NCI-H226 (cell line): ENCODE data around the gene SPN.
"Not testable (repeated sequence)": the region's sequence is repeated elsewhere in the genome, so short reads cannot be mapped to it uniquely, and the experiment has no call there.

Source experiments
- DNase-seq: peaks from one replicate; pipeline ENCODE4 v3.0.0-alpha.2; 2015

SPN gene

GRCh38 chr16:29678691-29679267, 15.7 kb downstream of the SPN start, which contains the start of gene QPRT:
Gene QPRT (plus strand): TSS chr16:29679180. CDS start chr16:29679198, 18 bp downstream.
- DNase-seq, result no peak

GRCh38 chr16:29680180-29680598, 17.1 kb downstream of the SPN start:
- no peak for DNase-seq

- no peak for DNase-seq
These were observed 20.6 kb downstream of the SPN start for GRCh38 chr16:29683543-29684090.

GRCh38 chr16:29684679-29685078, 21.6 kb downstream of the SPN start:
- DNase-seq, result no peak

- no peak for DNase-seq
These were observed 23.8 kb downstream of the SPN start for GRCh38 chr16:29686740-29687332.

- DNase-seq, result no peak
These were observed 24.7 kb downstream of the SPN start for GRCh38 chr16:29687755-29688154.

GRCh38 chr16:29688172-29688571, 25.1 kb downstream of the SPN start:
- DNase-seq, result no peak

GRCh38 chr16:29689490-29690351, 26.7 kb downstream of the SPN start:
- not testable (repeated sequence) for DNase-seq

GRCh38 chr16:29692606-29693005, 29.6 kb downstream of the SPN start:
- DNase-seq, result not testable (repeated sequence)

- DNase-seq, result no peak
These were observed 31.5 kb downstream of the SPN start for GRCh38 chr16:29694384-29695195.

GRCh38 chr16:29695675-29696074, 32.6 kb downstream of the SPN start:
- not testable (repeated sequence) for DNase-seq

GRCh38 chr16:29696881-29697331, 33.9 kb downstream of the SPN start:
- no peak for DNase-seq

GRCh38 chr16:29697391-29697790, 34.3 kb downstream of the SPN start:
- DNase-seq, result no peak

GRCh38 chr16:29698042-29698441, 35.0 kb downstream of the SPN start:
- DNase-seq, result no peak

GRCh38 chr16:29698484-29699323, 35.7 kb downstream of the SPN start:
- DNase-seq, result no peak

- no peak for DNase-seq
These were observed 36.5 kb downstream of the SPN start for GRCh38 chr16:29699324-29700219.

GRCh38 chr16:29700253-29700987, 37.4 kb downstream of the SPN start:
- DNase-seq, result peak; percentile 77

- no peak for DNase-seq
These were observed 38.1 kb downstream of the SPN start for GRCh38 chr16:29701214-29701555.

GRCh38 chr16:29702269-29702668, 39.2 kb downstream of the SPN start:
- DNase-seq, result no peak

- no peak for DNase-seq
These were observed 42.0 kb downstream of the SPN start for GRCh38 chr16:29705030-29705429.
